Epithelial cell of esophagus (primary cell): ENCODE measurements around the gene MAN1C1.
A peak's percentile ranks its signal among the peaks of the same experiment; 100 is the strongest.

ENCODE experiments used
- DNase-seq: peaks from one replicate; pipeline ENCODE4 v3.0.0; 2010; ENCODE audit warnings: low read depth
- H3K4me3 ChIP-seq: 2 replicates; pipeline ENCODE4 v1.5.1; 2011; ENCODE audit warnings: mild to moderate bottlenecking, low read length, control low read depth
- TF ChIP-seq, protein P1 (sequence below): IDR thresholded peaks from 2 replicates; pipeline ENCODE4 v1.5.1; 2011; ENCODE audit warnings: low read depth, mild to moderate bottlenecking, low read length, control low read depth, inconsistent platforms; ENCODE audit not compliant: insufficient read depth; ENCODE audit errors: missing control alignments

MAN1C1 gene

DNA sequence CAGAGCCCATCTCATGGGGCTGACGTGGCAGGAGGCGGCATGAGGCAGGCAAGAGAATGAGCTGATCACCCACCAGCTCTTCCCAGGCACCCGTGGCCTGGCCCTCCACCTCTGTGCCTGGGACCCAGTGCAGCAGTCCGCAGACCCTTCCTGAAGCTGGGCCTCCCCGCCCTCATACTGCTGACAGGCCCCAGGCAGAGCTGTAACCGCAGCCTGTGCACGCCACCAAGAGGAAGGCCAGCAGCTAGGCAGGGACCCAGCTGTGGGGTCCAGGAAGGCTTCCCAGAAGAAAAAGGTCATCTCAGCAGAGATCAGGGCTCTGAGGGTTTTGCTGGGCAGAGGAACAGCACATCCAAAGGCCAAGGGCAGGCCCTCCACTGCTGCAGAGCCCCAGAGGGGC lies 193.3 kb downstream of the MAN1C1 start:
- no peak for DNase-seq
- no peak overlapping the region for H3K4me3 ChIP-seq
- TF ChIP-seq, protein P1, sequence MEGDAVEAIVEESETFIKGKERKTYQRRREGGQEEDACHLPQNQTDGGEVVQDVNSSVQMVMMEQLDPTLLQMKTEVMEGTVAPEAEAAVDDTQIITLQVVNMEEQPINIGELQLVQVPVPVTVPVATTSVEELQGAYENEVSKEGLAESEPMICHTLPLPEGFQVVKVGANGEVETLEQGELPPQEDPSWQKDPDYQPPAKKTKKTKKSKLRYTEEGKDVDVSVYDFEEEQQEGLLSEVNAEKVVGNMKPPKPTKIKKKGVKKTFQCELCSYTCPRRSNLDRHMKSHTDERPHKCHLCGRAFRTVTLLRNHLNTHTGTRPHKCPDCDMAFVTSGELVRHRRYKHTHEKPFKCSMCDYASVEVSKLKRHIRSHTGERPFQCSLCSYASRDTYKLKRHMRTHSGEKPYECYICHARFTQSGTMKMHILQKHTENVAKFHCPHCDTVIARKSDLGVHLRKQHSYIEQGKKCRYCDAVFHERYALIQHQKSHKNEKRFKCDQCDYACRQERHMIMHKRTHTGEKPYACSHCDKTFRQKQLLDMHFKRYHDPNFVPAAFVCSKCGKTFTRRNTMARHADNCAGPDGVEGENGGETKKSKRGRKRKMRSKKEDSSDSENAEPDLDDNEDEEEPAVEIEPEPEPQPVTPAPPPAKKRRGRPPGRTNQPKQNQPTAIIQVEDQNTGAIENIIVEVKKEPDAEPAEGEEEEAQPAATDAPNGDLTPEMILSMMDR, result no peak

DNA sequence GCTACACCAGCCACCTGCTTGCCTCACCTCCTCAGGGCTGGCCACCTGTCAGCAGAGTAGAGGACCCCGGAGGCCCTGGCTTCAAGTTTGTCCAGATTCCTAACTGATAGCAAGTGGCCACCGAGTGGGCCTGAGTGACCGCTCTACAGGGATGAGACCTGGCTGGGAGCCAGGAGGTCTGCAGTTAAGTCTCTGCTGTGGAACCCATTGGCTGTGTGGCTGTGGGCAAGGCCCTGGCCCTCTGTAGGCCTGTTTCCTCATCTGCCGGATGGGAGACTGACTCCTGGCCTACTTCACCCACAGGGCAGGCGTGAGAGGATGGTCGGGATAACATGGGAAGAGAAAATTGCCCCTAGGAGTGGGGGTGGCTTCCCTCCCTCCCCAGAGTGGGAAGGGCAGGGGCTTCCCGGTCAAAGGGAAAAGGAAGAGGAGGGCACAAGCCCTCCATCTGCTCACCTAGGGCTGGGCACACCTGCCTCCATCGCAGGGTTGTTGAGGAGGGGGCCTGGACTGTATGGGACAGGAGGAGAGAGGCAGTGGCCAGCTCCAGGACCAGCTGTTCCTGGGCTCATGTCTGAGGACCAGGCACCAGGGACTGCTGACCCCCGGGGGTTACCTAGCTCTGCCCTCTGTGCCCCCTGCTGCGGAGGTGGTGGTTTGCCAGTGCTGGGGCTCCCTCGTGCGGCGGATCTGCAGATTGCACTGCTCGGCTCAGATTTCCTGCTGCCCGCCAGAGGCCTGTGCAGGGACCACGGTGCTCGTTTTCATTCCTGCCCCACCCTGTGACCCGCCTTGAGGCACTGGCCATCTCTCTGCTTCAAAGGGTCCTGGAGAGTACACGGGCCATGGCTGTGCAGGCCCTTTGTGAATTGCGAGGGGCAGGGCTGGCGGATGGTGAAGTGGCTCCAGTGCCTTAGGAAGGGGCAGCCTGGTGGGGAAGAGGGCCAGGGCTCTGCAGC lies 194.0 kb downstream of the MAN1C1 start:
- DNase-seq, result peak; percentile 53
- TF ChIP-seq, protein P1, result peak; percentile 84
- no peak overlapping the region for H3K4me3 ChIP-seq

DNA sequence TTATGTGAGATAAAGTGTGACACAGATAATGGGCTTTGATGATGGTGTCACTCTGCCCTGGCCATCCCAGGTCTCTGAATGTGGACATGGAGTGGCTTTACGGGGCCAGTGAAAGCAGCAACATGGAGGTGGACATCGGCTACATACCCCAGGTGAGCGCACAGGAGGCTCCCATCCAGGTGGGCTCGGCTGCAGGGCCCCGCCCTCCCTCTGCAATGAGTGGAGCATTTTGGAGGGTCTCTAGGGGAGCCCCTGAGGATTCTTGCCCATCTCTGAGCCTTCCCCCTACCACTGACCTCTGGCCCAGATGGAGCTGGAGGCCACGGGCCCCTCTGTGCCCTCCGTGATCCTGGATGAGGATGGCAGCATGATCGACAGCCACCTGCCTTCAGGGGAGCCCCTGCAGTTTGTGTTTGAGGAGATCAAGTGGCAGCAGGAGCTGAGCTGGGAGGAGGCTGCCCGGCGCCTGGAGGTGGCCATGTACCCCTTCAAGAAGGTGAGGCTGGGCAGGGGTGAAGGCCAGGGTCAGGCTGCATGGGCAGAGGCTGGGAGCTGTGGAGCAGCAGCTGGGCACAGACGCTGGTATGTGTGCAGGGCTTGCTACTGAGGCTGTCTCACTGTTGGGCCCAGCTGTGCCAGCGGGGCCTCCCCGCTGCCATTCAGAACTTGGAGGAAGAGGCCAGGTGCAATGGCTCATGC lies 194.9 kb downstream of the MAN1C1 start:
- TF ChIP-seq, protein P1, result no peak
- no peak for DNase-seq
- H3K4me3 ChIP-seq, result no peak overlapping the region

DNA sequence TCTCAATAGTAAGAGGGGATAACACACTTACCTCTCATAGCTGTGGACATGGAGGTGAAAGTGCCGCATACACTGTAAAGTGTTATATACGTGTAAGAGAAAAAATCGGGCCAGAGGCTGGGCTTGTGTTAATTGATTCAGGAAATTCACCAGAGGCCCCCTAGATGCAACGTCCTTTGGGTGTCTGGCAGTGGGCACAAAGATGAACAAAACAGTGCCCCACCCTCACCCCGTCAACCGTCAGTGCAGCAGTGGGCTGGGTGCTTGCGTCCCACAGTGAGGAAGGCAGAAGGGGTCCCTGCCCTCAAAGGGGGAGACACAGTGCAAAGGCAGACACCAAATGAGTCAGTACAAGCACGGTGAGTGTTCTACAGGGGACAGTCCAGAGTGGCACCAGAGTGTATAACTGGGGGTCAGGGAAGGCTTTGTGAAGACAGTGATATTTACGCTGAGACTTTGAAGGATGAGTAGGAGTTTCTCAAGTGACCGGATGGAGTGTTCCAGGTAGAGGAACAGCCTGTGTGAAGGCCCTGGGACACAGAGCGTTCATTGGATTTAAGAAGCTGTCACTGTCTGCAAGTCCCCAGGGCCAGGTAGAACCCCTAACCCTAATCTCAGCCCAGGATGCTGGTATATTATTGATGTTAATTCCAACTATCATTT lies 196.6 kb downstream of the MAN1C1 start:
- no peak overlapping the region for H3K4me3 ChIP-seq
- TF ChIP-seq, protein P1, result no peak
- DNase-seq, result no peak

DNA sequence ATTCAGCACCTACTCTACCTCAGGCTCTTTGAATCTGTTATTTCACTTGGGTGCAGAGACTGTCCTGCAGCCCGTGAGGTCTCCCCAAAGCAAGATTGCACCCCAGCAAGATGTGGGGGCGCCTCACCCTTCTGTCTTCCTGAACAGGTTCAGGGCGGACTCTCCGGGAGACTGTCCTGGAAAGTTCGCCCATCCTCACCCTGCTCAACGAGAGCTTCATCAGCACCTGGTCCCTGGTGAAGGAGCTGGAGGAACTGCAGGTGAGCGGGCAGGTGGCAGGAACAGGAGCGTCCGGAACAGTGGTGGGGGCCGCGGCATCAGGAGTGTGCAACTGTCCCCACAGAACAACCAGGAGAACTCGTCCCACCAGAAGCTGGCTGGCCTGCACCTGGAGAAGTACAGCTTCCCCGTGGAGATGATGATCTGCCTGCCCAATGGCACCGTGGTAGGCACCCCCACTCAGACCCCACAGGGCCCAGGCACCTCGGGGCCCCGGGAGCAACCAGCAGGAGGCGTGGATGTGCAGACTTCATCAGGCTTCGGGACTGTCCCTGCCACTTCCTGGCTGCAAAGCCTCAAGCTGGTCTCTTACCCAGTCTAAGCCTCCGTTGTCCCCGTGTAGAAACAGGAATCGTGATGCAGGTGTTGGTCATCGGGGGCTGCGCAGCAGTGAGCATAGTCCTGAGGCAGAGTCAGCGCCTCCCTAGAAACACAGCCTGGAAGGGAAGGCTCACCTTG lies 197.3 kb downstream of the MAN1C1 start:
- no peak for DNase-seq
- H3K4me3 ChIP-seq, result no peak overlapping the region
- TF ChIP-seq, protein P1, result no peak

DNA sequence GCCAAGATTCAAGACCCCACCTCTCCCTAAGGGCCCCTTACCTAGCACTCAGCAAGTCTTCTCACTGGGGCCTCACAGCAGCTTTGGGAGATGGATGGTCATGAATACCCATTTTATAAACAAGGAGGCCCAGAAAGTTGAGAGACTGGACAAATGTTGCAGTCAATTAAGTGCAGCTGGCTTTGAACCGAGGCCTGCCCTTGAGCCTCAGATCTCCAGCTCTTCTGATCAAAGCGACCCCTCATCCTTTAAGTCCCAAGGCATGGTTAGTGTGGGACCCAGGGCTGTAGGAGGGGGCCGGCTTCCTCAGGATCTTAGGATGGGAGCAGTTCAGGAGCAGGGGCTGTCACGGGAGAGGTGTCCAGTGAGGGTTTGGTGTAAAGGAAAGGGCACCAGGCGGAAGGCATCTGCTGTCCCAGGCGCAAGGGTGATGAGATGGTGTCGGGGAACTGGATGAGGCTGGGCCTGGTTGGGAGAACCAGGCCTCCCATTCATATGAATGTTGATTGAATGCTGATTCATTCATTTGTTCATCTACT lies 198.0 kb downstream of the MAN1C1 start:
- DNase-seq, result no peak
- no peak overlapping the region for H3K4me3 ChIP-seq
- TF ChIP-seq, protein P1, result no peak
